ENCODE measurements around the gene MATN3. TPM values are rescaled to one million over a fixed set of nuclear protein-coding genes. Genes with fewer than 3 reads are reported as not detected.

MATN3 gene
- total and polyA plus RNA-seq, 4 donors: 0.05 to 0.10 (median 0.08) TPM; not detected in 1

DNA sequence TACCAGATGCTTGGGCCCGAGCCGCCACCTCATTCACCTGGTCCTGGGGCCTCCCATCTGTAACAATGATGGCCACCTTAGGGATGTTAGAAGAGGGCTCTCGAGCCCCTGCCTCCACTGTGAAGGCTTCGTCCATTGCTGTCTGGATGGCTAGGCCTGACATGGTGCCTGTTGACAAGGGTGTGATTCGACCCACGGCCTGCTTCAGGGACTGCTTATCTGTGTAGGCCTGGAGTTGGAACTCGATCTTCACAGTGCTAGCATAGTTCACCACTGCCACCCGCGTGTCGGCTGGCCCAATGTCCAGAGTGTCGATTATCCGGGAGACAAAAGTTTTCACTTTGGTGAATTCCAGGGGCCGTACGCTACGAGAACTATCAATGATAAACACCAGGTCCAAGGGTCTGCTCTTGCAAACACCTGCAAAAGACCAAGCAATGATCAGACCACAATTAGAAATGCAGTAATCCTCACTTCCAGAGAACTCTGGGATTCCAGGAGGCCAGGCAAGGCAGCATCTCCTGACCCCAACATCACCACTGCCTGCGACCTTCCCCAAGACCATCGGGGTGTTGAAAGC, 6.5 kb downstream of the MATN3 start:
- no peaks in the 10 kb centered on the region for H3K27me3 ChIP-seq (ENCODE audit: control insufficient read depth in 4 of 4, insufficient read depth in 4 of 4, low read length in 3 of 4)
- no peak for TF ChIP-seq YY1 (IDR thresholded peaks at IDR 0.05)
- TF ChIP-seq HNF4G (IDR thresholded peaks at IDR 0.05): no peak
- TF ChIP-seq RXRA (IDR thresholded peaks at IDR 0.05): no peak
- no peak for TF ChIP-seq JUND (IDR thresholded peaks at IDR 0.05)
- no peak for TF ChIP-seq ATF3 (IDR thresholded peaks at IDR 0.05)
- TF ChIP-seq SP1 (IDR thresholded peaks at IDR 0.05): no peak
- no peak for TF ChIP-seq EGR1 (IDR thresholded peaks at IDR 0.05; ENCODE audit: low read depth in 2 of 2)
- TF ChIP-seq GABPA (IDR thresholded peaks at IDR 0.05 in 1 of 2, conservative IDR thresholded peaks at IDR 0.05 in 1 of 2): no peak
- TF ChIP-seq ZBTB33 (IDR thresholded peaks at IDR 0.05): no peak
- no peak for TF ChIP-seq FOXA1 (IDR thresholded peaks at IDR 0.05)
- TF ChIP-seq, protein P1, sequence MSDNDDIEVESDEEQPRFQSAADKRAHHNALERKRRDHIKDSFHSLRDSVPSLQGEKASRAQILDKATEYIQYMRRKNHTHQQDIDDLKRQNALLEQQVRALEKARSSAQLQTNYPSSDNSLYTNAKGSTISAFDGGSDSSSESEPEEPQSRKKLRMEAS (IDR thresholded peaks at IDR 0.05): no peak
- TF ChIP-seq TAF1 (conservative IDR thresholded peaks at IDR 0.05): no peak
- TF ChIP-seq FOXA2 (IDR thresholded peaks at IDR 0.05): no peak
- TF ChIP-seq HNF4A (conservative IDR thresholded peaks at IDR 0.05): no peak
- H3K9ac ChIP-seq (ENCODE audit: low read depth in 1 of 2, low read length in 2 of 2): no peak overlapping the region
- H3K4me3 ChIP-seq (ENCODE audit: low read depth in 1 of 3, low read length in 3 of 3): no peak overlapping the region
- H3K27ac ChIP-seq (ENCODE audit: low read depth in 1 of 2, low read length in 2 of 2): no peak overlapping the region
- 88% methylated on average over 17 of the region's 17 CpGs for WGBS
- H3K9me3 ChIP-seq (ENCODE audit: control insufficient read depth in 4 of 4, low read length in 3 of 4): no peaks in the 10 kb centered on the region
- no peak for DNase-seq (ENCODE audit: low spot score)
- no peaks in the 10 kb centered on the region for H3K4me1 ChIP-seq (ENCODE audit: control insufficient read depth in 4 of 4, insufficient read depth in 4 of 4, low read length in 3 of 4)
- no peaks in the 10 kb centered on the region for H3K36me3 ChIP-seq (ENCODE audit: control insufficient read depth in 4 of 4, insufficient read depth in 3 of 4, low read depth in 1 of 4, low read length in 3 of 4)

GRCh38 chr2:20005067-20005627, 7.3 kb downstream of the MATN3 start:
- whole genome bisulfite sequencing: 85% methylated on average over 10 of the region's 10 CpGs
- Histone ChIP-seq H3K27me3 (ENCODE audit: control insufficient read depth in 4 of 4, insufficient read depth in 4 of 4, low read length in 3 of 4) (no peaks in the 10 kb centered on the region), H3K4me1 (ENCODE audit: control insufficient read depth in 4 of 4, insufficient read depth in 4 of 4, low read length in 3 of 4) (no peaks in the 10 kb centered on the region), H3K9me3 (ENCODE audit: control insufficient read depth in 4 of 4, low read length in 3 of 4) (no peaks in the 10 kb centered on the region), H3K36me3 (ENCODE audit: control insufficient read depth in 4 of 4, insufficient read depth in 3 of 4, low read depth in 1 of 4, low read length in 3 of 4) (no peaks in the 10 kb centered on the region), H3K9ac (ENCODE audit: low read depth in 1 of 2, low read length in 2 of 2) (no peak overlapping the region), H3K27ac (ENCODE audit: low read depth in 1 of 2, low read length in 2 of 2) (no peak overlapping the region), H3K4me3 (ENCODE audit: low read depth in 1 of 3, low read length in 3 of 3) (no peak overlapping the region)
- DNase-seq (ENCODE audit: low spot score): no peak
- TF ChIP-seq HNF4G (IDR thresholded peaks at IDR 0.05): no peak
- TF ChIP-seq SP1 (IDR thresholded peaks at IDR 0.05): no peak
- no peak for TF ChIP-seq YY1 (IDR thresholded peaks at IDR 0.05)
- no peak for TF ChIP-seq GABPA (IDR thresholded peaks at IDR 0.05 in 1 of 2, conservative IDR thresholded peaks at IDR 0.05 in 1 of 2)
- TF ChIP-seq HNF4A (conservative IDR thresholded peaks at IDR 0.05): no peak
- no peak for TF ChIP-seq FOXA2 (IDR thresholded peaks at IDR 0.05)
- TF ChIP-seq JUND (IDR thresholded peaks at IDR 0.05): no peak
- TF ChIP-seq ZBTB33 (IDR thresholded peaks at IDR 0.05): no peak
- no peak for TF ChIP-seq NR2F2 (IDR thresholded peaks at IDR 0.05)
- TF ChIP-seq, protein P1 (IDR thresholded peaks at IDR 0.05): no peak
- no peak for TF ChIP-seq FOXA1 (IDR thresholded peaks at IDR 0.05)
- TF ChIP-seq RXRA (IDR thresholded peaks at IDR 0.05): no peak
- TF ChIP-seq, protein P2, sequence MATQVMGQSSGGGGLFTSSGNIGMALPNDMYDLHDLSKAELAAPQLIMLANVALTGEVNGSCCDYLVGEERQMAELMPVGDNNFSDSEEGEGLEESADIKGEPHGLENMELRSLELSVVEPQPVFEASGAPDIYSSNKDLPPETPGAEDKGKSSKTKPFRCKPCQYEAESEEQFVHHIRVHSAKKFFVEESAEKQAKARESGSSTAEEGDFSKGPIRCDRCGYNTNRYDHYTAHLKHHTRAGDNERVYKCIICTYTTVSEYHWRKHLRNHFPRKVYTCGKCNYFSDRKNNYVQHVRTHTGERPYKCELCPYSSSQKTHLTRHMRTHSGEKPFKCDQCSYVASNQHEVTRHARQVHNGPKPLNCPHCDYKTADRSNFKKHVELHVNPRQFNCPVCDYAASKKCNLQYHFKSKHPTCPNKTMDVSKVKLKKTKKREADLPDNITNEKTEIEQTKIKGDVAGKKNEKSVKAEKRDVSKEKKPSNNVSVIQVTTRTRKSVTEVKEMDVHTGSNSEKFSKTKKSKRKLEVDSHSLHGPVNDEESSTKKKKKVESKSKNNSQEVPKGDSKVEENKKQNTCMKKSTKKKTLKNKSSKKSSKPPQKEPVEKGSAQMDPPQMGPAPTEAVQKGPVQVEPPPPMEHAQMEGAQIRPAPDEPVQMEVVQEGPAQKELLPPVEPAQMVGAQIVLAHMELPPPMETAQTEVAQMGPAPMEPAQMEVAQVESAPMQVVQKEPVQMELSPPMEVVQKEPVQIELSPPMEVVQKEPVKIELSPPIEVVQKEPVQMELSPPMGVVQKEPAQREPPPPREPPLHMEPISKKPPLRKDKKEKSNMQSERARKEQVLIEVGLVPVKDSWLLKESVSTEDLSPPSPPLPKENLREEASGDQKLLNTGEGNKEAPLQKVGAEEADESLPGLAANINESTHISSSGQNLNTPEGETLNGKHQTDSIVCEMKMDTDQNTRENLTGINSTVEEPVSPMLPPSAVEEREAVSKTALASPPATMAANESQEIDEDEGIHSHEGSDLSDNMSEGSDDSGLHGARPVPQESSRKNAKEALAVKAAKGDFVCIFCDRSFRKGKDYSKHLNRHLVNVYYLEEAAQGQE (IDR thresholded peaks at IDR 0.05): no peak
- no peak for TF ChIP-seq TAF1 (conservative IDR thresholded peaks at IDR 0.05)
- TF ChIP-seq CTCF (IDR thresholded peaks at IDR 0.05; ENCODE audit: low read depth, low read length, missing input control): no peak
- TF ChIP-seq EGR1 (IDR thresholded peaks at IDR 0.05; ENCODE audit: low read depth in 2 of 2): no peak
- TF ChIP-seq ATF3 (IDR thresholded peaks at IDR 0.05): no peak
- TF ChIP-seq RAD21 (IDR thresholded peaks at IDR 0.05): no peak

All from liver (tissue), 9 donors.